ENCODE results near the gene SPEG. TPM values are rescaled to one million over a fixed set of nuclear protein-coding genes. Genes with fewer than 3 reads are reported as not detected.

The SPEG gene
- total and polyA plus RNA-seq, 4 experiments from 2014 or later: 0.15 to 9.0 (median 4.5) TPM

Other genes starting within 250 kb of the SPEG start
- gene ZFAND2B, start 228.1 kb upstream of the SPEG start, total RNA-seq: 10 to 100 TPM; 73.3 to 79.8 TPM
- 10 to 100 TPM; 76.3 to 81.5 TPM for gene ZFAND2B, start 228.1 kb upstream of the SPEG start, polyA plus RNA-seq
- 10 to 100 TPM; 10.7 to 11.1 TPM for gene ABCB6, start 215.9 kb upstream of the SPEG start, total RNA-seq
- gene ABCB6, start 215.9 kb upstream of the SPEG start, polyA plus RNA-seq: 1 to 10 TPM; 1.4 to 4.3 TPM
- gene ATG9A, start 205.2 kb upstream of the SPEG start, total RNA-seq: 10 to 100 TPM; 48.7 to 53.0 TPM
- gene ATG9A, start 205.2 kb upstream of the SPEG start, polyA plus RNA-seq: 10 to 100 TPM; 10.3 to 27.8 TPM
- 100 to 1,000 TPM; 244 to 260 TPM for gene ANKZF1, start 205.0 kb upstream of the SPEG start, total RNA-seq
- gene ANKZF1, start 205.0 kb upstream of the SPEG start, polyA plus RNA-seq: 10 to 100 TPM; 22.1 to 49.5 TPM
- gene GLB1L, start 189.4 kb upstream of the SPEG start, total RNA-seq: 1 to 10 TPM; 1.5 to 2.5 TPM
- gene GLB1L, start 189.4 kb upstream of the SPEG start, polyA plus RNA-seq: under 1 TPM; 0.26 to 0.68 TPM
- gene STK16, start 189.4 kb upstream of the SPEG start, total RNA-seq: 10 to 100 TPM; 19.3 to 21.1 TPM
- 10 to 100 TPM; 15.3 to 15.4 TPM for gene STK16, start 189.4 kb upstream of the SPEG start, polyA plus RNA-seq
- not detected for gene TUBA4B, start 181.6 kb upstream of the SPEG start, total RNA-seq
- not detected for gene TUBA4B, start 181.6 kb upstream of the SPEG start, polyA plus RNA-seq
- gene TUBA4A, start 180.9 kb upstream of the SPEG start, total RNA-seq: 100 to 1,000 TPM; 242 to 259 TPM
- gene TUBA4A, start 180.9 kb upstream of the SPEG start, polyA plus RNA-seq: 100 to 1,000 TPM; 157 to 268 TPM
- 100 to 1,000 TPM; 110 to 117 TPM for gene DNAJB2, start 155.5 kb upstream of the SPEG start, total RNA-seq
- 1 to 10 TPM; 4.1 to 6.8 TPM for gene DNAJB2, start 155.5 kb upstream of the SPEG start, polyA plus RNA-seq
- gene PTPRN, start 125.4 kb upstream of the SPEG start, total RNA-seq: not detected
- under 1 TPM in 1 of 2 donors, not detected in 1; 0.31 TPM for gene PTPRN, start 125.4 kb upstream of the SPEG start, polyA plus RNA-seq
- not detected for gene RESP18, start 102.1 kb upstream of the SPEG start, total RNA-seq
- not detected for gene RESP18, start 102.1 kb upstream of the SPEG start, polyA plus RNA-seq
- gene DNPEP, start 46.9 kb upstream of the SPEG start, total RNA-seq: 10 to 100 TPM; 70.4 to 75.9 TPM
- 10 to 100 TPM; 57.8 to 73.3 TPM for gene DNPEP, start 46.9 kb upstream of the SPEG start, polyA plus RNA-seq
- not detected for gene DES, start 16.5 kb upstream of the SPEG start, total RNA-seq
- gene DES, start 16.5 kb upstream of the SPEG start, polyA plus RNA-seq: not detected
- 10 to 100 TPM; 45.2 to 48.3 TPM for gene GMPPA, start 64.0 kb downstream of the SPEG start, total RNA-seq
- gene GMPPA, start 64.0 kb downstream of the SPEG start, polyA plus RNA-seq: 10 to 100 TPM; 30.4 to 31.0 TPM
- gene ASIC4, start 79.6 kb downstream of the SPEG start, total RNA-seq: under 1 TPM; 0.09 to 0.22 TPM
- gene ASIC4, start 79.6 kb downstream of the SPEG start, polyA plus RNA-seq: not detected
- 1 to 10 TPM; 7.7 to 8.5 TPM for gene CHPF, start 109.0 kb downstream of the SPEG start, total RNA-seq
- gene CHPF, start 109.0 kb downstream of the SPEG start, polyA plus RNA-seq: 1 to 10 TPM; 7.5 to 8.1 TPM
- gene TMEM198, start 109.2 kb downstream of the SPEG start, total RNA-seq: under 1 TPM; 0.67 to 0.76 TPM
- not detected for gene TMEM198, start 109.2 kb downstream of the SPEG start, polyA plus RNA-seq
- under 1 TPM in 1 of 2 experiments, not detected in 1; 0.09 TPM for gene OBSL1, start 136.7 kb downstream of the SPEG start, total RNA-seq
- not detected for gene OBSL1, start 136.7 kb downstream of the SPEG start, polyA plus RNA-seq
- gene INHA, start 137.5 kb downstream of the SPEG start, total RNA-seq: not detected
- not detected for gene INHA, start 137.5 kb downstream of the SPEG start, polyA plus RNA-seq
- gene STK11IP, start 163.0 kb downstream of the SPEG start, total RNA-seq: 10 to 100 TPM; 48.7 to 50.2 TPM
- 1 to 10 TPM; 8.3 to 9.8 TPM for gene STK11IP, start 163.0 kb downstream of the SPEG start, polyA plus RNA-seq
- gene SLC4A3, start 192.8 kb downstream of the SPEG start, total RNA-seq: not detected
- not detected for gene SLC4A3, start 192.8 kb downstream of the SPEG start, polyA plus RNA-seq